Natural killer cell (primary cell): ENCODE measurements around the gene PRRT1. TPM values are rescaled to one million over a fixed set of nuclear protein-coding genes. Genes with fewer than 3 reads are reported as not detected.

Experiments
- ATAC-seq, 3 donors: fragments of 150-1000 bp in 2 of 3; fragments of 200-7000 bp in 1 of 3; cut with Tn5 transposase; 1 replicate in 1 of 3; 2 replicates in 2 of 3; pipeline ENCODE4 v1.10.0; 2021; ENCODE audit warnings: mild to moderate bottlenecking in 2 of 3, moderate library complexity in 2 of 3
- DNase-seq, 2 donors: peaks; one replicate each; pipeline versions ENCODE4 v3.0.0 to v3.0.0-alpha.2; 2013 to 2021; ENCODE audit warnings: mixed read lengths in 1 of 2
- H3K27ac ChIP-seq: one replicate; pipeline ENCODE4 v1.5.1; 2013; ENCODE audit warnings: mild to moderate bottlenecking, low read length
- H3K27me3 ChIP-seq: one replicate; pipeline ENCODE4 v1.6.1; 2013; ENCODE audit warnings: low read length; ENCODE audit not compliant: control insufficient read depth, insufficient read depth
- H3K36me3 ChIP-seq: one replicate; pipeline ENCODE4 v1.6.1; 2013; ENCODE audit warnings: low read length; ENCODE audit not compliant: control insufficient read depth, insufficient read depth
- H3K4me1 ChIP-seq: one replicate; pipeline ENCODE4 v1.6.1; 2013; ENCODE audit warnings: low read length; ENCODE audit not compliant: control insufficient read depth, insufficient read depth
- H3K4me3 ChIP-seq: one replicate; pipeline ENCODE4 v1.5.1; 2013; ENCODE audit warnings: low read length
- H3K9me3 ChIP-seq: one replicate; pipeline ENCODE4 v1.6.1; 2013; ENCODE audit warnings: low read length; ENCODE audit not compliant: control insufficient read depth, insufficient read depth
- H3K27ac Mint-ChIP-seq, 2 donors: one replicate each; pipeline ENCODE4 v1.8.0; 2022; ENCODE audit warnings: mild to moderate bottlenecking in 2 of 2, mixed read lengths in 2 of 2, moderate library complexity in 1 of 2
- H3K27me3 Mint-ChIP-seq, 2 donors: one replicate each; pipeline ENCODE4 v1.8.0; 2022; ENCODE audit warnings: low read depth in 2 of 2, mixed read lengths in 2 of 2
- H3K36me3 Mint-ChIP-seq: one replicate; pipeline ENCODE4 v1.8.0; 2022; ENCODE audit warnings: mixed read lengths
- H3K4me1 Mint-ChIP-seq, 2 donors: one replicate each; pipeline ENCODE4 v1.8.0; 2022; ENCODE audit warnings: mixed read lengths in 2 of 2
- H3K4me3 Mint-ChIP-seq: one replicate; pipeline ENCODE4 v1.8.0; 2022; ENCODE audit warnings: mild to moderate bottlenecking, moderate library complexity, mixed read lengths
- H3K9me3 Mint-ChIP-seq, 2 donors: one replicate each; pipeline ENCODE4 v1.8.0; 2022; ENCODE audit warnings: mixed read lengths in 2 of 2
- CTCF ChIP-seq: fragments of 200-600 bp; IDR thresholded peaks from one replicate; pipeline ENCODE4 v1.8.0; 2022; ENCODE audit warnings: antibody characterized with exemption
- WGBS: methylation state at CpG from one replicate; pipeline ENCODE4 v1.1.7; 2013; ENCODE audit warnings: missing lambda C conversion rate; ENCODE audit not compliant: insufficient coverage; 5-methylcytosine and 5-hydroxymethylcytosine counted together
- intact Hi-C: fragments of 100-400 bp; cut with micrococcal nuclease; formaldehyde crosslinking; loops from one replicate; pipeline ENCODE4 v1.14.2; 2022
- total RNA-seq, 4 donors: library from RNA; stranded (reverse); fragments of 120-200 nt in 1 of 4; gene quantifications; one replicate each; pipeline versions ENCODE4 v1.2.3 to v1.2.4, GENCODE V29; 2013 to 2022

PRRT1 gene
- total RNA-seq, 3 donors from 2014 or later (not counting 1 experiment from before 2014, with no cell fraction given) = 0.38 to 0.63 (median 0.54) TPM

GRCh38 chr6:32115623-32116022 lies 36.1 kb downstream of the PRRT1 start:
- H3K36me3 ChIP-seq = peaks cover 40% of the 10 kb centered on the region
- Mint-ChIP-seq H3K36me3 (no peaks in the 10 kb centered on the region), H3K4me3 (no peak overlapping the region), H3K27ac (no peak overlapping the region), H3K27me3 (no peaks in the 10 kb centered on the region), H3K4me1 (peaks cover 0 to 24% of the 10 kb centered on the region in 2 donors), H3K9me3 (no peaks in the 10 kb centered on the region)
- no peak overlapping the region for H3K4me3 ChIP-seq
- WGBS = 98% methylated on average over 6 of the region's 6 CpGs
- no peaks in the 10 kb centered on the region for H3K4me1 ChIP-seq
- H3K27ac ChIP-seq = no peak overlapping the region
- H3K27me3 ChIP-seq = no peaks in the 10 kb centered on the region
- TF ChIP-seq CTCF = no peak
- intact Hi-C loops = no loop called here
- H3K9me3 ChIP-seq = no peaks in the 10 kb centered on the region
- DNase-seq = no peak
- ATAC-seq = no peak

- Mint-ChIP-seq H3K4me1 (peaks cover 0 to 27% of the 10 kb centered on the region in 2 donors), H3K4me3 (no peak overlapping the region), H3K36me3 (no peaks in the 10 kb centered on the region), H3K27me3 (no peaks in the 10 kb centered on the region), H3K9me3 (no peaks in the 10 kb centered on the region), H3K27ac (peak overlapping the region in 1 of 2 donors; percentile 48)
- no peaks in the 10 kb centered on the region for H3K9me3 ChIP-seq
- no peak overlapping the region for H3K4me3 ChIP-seq
- no peak overlapping the region for H3K27ac ChIP-seq
- no peak for TF ChIP-seq CTCF
- H3K27me3 ChIP-seq = no peaks in the 10 kb centered on the region
- DNase-seq (no peak), ATAC-seq (no peak)
- H3K36me3 ChIP-seq = peaks cover 37% of the 10 kb centered on the region
- intact Hi-C loops = no loop called here
- 88% methylated on average over 8 of the region's 8 CpGs for WGBS
- no peaks in the 10 kb centered on the region for H3K4me1 ChIP-seq
Measured at GRCh38 chr6:32114796-32115195, 36.9 kb downstream of the PRRT1 start.

- peaks cover 30% of the 10 kb centered on the region for H3K36me3 ChIP-seq
- H3K27me3 Mint-ChIP-seq = peaks cover 4% of the 10 kb centered on the region in 2 donors
- intact Hi-C loops = no loop called here
Measured at GRCh38 chr6:32113386-32114352, 38.1 kb downstream of the PRRT1 start.

More at GRCh38 chr6:32113386-32114352, 38.1 kb downstream of the PRRT1 start:
- H3K4me3 ChIP-seq = no peak overlapping the region
- DNase-seq (no peak), ATAC-seq (no peak)
- H3K9me3 ChIP-seq = no peaks in the 10 kb centered on the region
- Mint-ChIP-seq H3K4me3 (no peak overlapping the region), H3K27ac (peak overlapping the region; percentile 4 to 48), H3K36me3 (no peaks in the 10 kb centered on the region), H3K4me1 (peaks cover 5 to 27% of the 10 kb centered on the region in 2 donors), H3K9me3 (no peaks in the 10 kb centered on the region)
- peaks cover 4% of the 10 kb centered on the region for H3K27me3 ChIP-seq
- H3K4me1 ChIP-seq = peaks cover 6% of the 10 kb centered on the region
- TF ChIP-seq CTCF = no peak
- H3K27ac ChIP-seq = no peak overlapping the region
- 95% methylated on average over 9 of the region's 9 CpGs for WGBS
